ENCODE data around the gene SLC10A3. TPM values are rescaled to one million over a fixed set of nuclear protein-coding genes. Genes with fewer than 3 reads are reported as not detected.
A peak's percentile ranks its signal among the peaks of the same experiment; 100 is the strongest.

The SLC10A3 gene
- total RNA-seq, 1 donor from 2014 or later = 20.6 TPM

DNA sequence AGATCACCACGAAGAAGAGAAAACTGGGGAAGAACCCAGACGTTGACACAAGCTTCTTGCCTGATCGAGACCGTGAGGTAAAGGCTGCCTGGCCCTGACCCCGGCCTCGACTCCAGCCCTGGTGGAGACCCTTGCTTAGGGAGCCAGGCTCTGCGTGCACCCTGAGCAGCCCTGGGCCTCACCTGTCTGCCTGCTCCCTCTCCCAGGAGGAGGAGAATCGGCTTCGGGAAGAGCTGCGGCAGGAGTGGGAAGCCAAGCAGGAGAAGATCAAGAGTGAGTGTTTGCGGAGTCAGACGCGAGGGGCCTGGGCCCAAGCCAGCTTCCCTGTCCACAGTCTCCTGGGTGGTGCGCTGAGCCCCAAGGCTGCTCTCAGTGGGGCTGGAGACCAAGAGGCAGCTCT is 41.9 kb downstream of the SLC10A3 start:
- no peak for DNase-seq (ENCODE audit: extremely low spot score, unreplicated experiment)
- H3K27me3 Mint-ChIP-seq (ENCODE audit: unreplicated experiment) = no peaks in the 10 kb centered on the region
- H3K9me3 Mint-ChIP-seq (ENCODE audit: unreplicated experiment) = no peaks in the 10 kb centered on the region
- no peak overlapping the region for H3K4me3 Mint-ChIP-seq (ENCODE audit: unreplicated experiment)
- peaks cover 6% of the 10 kb centered on the region for H3K4me1 Mint-ChIP-seq (ENCODE audit: unreplicated experiment)
- TF ChIP-seq, protein P1, sequence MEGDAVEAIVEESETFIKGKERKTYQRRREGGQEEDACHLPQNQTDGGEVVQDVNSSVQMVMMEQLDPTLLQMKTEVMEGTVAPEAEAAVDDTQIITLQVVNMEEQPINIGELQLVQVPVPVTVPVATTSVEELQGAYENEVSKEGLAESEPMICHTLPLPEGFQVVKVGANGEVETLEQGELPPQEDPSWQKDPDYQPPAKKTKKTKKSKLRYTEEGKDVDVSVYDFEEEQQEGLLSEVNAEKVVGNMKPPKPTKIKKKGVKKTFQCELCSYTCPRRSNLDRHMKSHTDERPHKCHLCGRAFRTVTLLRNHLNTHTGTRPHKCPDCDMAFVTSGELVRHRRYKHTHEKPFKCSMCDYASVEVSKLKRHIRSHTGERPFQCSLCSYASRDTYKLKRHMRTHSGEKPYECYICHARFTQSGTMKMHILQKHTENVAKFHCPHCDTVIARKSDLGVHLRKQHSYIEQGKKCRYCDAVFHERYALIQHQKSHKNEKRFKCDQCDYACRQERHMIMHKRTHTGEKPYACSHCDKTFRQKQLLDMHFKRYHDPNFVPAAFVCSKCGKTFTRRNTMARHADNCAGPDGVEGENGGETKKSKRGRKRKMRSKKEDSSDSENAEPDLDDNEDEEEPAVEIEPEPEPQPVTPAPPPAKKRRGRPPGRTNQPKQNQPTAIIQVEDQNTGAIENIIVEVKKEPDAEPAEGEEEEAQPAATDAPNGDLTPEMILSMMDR (IDR thresholded peaks at IDR 0.05) = no peak
- peaks cover 13% of the 10 kb centered on the region for H3K36me3 Mint-ChIP-seq (ENCODE audit: unreplicated experiment)
- peak overlapping the region; percentile 34 for H3K27ac Mint-ChIP-seq (ENCODE audit: unreplicated experiment)

DNA sequence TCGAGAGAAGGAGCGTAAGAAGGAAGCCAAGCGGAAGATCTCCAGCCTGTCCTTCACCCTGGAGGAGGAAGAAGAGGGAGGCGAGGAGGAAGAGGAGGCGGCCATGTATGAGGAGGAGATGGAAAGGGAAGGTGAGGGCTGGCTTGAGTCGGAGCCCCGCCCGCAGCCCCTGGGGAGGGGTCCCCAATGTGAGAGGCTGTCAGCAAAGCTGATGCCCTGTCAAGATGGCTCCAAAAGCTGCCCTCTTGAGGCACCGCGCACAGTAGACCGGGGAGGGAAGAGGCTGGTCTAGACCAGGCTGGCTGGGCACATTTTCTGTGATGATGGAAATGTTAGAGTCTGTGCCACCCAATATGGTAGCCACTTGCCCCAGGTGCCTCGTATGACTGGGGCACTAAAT is 44.0 kb downstream of the SLC10A3 start:
- Mint-ChIP-seq H3K4me3 (ENCODE audit: unreplicated experiment) (no peak overlapping the region), H3K9me3 (ENCODE audit: unreplicated experiment) (no peaks in the 10 kb centered on the region), H3K36me3 (ENCODE audit: unreplicated experiment) (peaks cover 14% of the 10 kb centered on the region), H3K27ac (ENCODE audit: unreplicated experiment) (no peak overlapping the region), H3K27me3 (ENCODE audit: unreplicated experiment) (no peaks in the 10 kb centered on the region), H3K4me1 (ENCODE audit: unreplicated experiment) (peaks cover 8% of the 10 kb centered on the region)
- TF ChIP-seq, protein P1 (IDR thresholded peaks at IDR 0.05) = no peak
- DNase-seq (ENCODE audit: extremely low spot score, unreplicated experiment) = no peak

DNA sequence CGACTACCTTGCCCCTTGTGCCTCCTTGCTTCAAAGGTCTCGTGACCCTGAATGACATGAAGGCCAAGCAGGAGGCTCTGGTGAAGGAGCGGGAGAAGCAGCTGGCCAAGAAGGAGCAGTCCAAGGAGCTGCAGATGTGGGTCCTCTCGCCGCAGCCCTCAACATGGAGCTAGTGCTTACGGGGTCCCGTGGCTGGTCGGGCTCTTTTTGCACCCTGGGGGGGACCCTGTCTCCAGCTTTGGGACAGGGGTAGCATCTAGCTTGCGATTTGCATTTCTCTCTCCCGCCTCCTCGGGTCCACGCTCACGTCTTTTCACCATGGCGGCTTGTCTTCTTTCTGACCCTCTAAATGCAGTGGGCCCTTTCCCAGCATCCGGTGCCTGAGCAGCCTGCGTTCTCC is 44.7 kb downstream of the SLC10A3 start:
- no peaks in the 10 kb centered on the region for H3K27me3 Mint-ChIP-seq (ENCODE audit: unreplicated experiment)
- TF ChIP-seq, protein P1 (IDR thresholded peaks at IDR 0.05) = no peak
- H3K36me3 Mint-ChIP-seq (ENCODE audit: unreplicated experiment) = peaks cover 14% of the 10 kb centered on the region
- peak overlapping the region; percentile 48 for H3K4me3 Mint-ChIP-seq (ENCODE audit: unreplicated experiment)
- no peak for DNase-seq (ENCODE audit: extremely low spot score, unreplicated experiment)
- peaks cover 8% of the 10 kb centered on the region for H3K4me1 Mint-ChIP-seq (ENCODE audit: unreplicated experiment)
- H3K9me3 Mint-ChIP-seq (ENCODE audit: unreplicated experiment) = no peaks in the 10 kb centered on the region
- H3K27ac Mint-ChIP-seq (ENCODE audit: unreplicated experiment) = no peak overlapping the region

DNA sequence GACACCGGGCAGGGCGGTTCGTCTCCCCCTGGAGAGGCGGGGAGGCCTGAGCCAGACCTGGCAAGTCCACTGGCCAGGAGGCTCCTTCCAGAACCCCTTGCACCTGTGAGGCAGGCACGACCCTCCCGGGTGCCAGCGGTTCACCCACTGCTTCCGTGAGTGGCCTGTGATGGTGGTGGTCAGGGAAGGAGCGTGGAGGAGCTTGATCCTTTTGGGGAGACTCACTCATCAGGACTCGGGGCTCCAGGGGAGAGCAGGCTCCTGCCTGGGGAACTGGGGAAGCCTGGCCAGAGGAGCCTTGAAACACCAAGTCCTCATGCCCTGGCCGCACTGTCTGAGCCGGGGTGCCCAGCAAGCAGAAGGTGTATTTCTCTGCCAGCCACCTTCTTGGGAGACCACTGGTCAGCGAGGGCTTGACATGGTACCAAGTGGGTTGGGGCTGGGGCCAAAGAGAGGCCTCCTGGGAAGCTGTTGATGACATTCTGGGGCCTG is 45.6 kb downstream of the SLC10A3 start:
- Mint-ChIP-seq H3K27me3 (ENCODE audit: unreplicated experiment) (no peaks in the 10 kb centered on the region), H3K36me3 (ENCODE audit: unreplicated experiment) (peaks cover 12% of the 10 kb centered on the region), H3K9me3 (ENCODE audit: unreplicated experiment) (no peaks in the 10 kb centered on the region), H3K4me3 (ENCODE audit: unreplicated experiment) (peak overlapping the region; percentile 56), H3K27ac (ENCODE audit: unreplicated experiment) (no peak overlapping the region), H3K4me1 (ENCODE audit: unreplicated experiment) (peaks cover 8% of the 10 kb centered on the region)
- DNase-seq (ENCODE audit: extremely low spot score, unreplicated experiment) = no peak
- TF ChIP-seq, protein P1 (IDR thresholded peaks at IDR 0.05) = no peak

DNA sequence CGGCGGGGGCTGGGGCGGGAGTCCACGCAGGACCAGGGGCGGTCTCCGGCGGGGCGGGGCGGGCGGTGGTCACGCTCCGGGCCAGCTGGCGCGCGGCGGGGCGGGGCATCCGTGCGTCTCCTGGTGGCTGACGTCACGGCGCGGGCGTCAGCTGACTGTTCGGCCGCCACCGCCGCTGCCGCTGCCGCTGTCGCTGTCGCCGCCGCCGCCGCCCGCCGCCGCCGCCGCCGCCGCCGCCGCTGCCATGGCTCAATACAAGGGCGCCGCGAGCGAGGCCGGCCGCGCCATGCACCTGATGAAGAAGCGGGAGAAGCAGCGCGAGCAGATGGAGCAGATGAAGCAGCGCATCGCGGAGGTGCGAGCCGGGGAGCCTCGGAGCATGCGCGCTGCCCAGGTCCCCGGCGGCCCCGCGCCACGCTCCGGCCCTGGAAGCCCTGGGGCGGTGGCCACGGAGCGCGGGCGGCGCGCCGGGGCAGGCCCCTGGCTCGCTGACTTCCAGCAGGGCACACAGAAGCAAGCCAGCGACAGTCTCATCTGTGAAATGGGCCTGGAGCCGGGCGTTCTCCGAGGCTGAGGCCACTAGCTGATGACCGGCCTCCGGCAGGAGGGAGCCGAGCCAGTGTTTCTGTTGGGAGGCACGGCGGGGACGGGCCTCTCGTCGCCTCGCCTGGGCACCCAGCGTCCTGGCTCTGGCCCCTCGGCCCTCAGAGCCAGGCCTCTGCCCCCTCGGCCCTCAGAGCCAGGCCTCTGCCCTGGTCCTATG is 46.3 kb downstream of the SLC10A3 start, which contains the start of gene FAM50A:
Gene FAM50A, plus strand, starts transcription at position 150 of the 763 bp plus-strand sequence. Its CDS starts 95 bp downstream, at position 245.
- H3K27ac Mint-ChIP-seq (ENCODE audit: unreplicated experiment) = peak within 1 kb of the TSS; percentile 89
- TF ChIP-seq, protein P1 (IDR thresholded peaks at IDR 0.05) = no peak
- peak within 1 kb of the TSS; percentile 73 for H3K4me3 Mint-ChIP-seq (ENCODE audit: unreplicated experiment)
- H3K36me3 Mint-ChIP-seq (ENCODE audit: unreplicated experiment) = peaks cover 12% of the 10 kb centered on the region
- DNase-seq (ENCODE audit: extremely low spot score, unreplicated experiment) = no peak
- H3K27me3 Mint-ChIP-seq (ENCODE audit: unreplicated experiment) = no peaks in the 10 kb centered on the region
- H3K4me1 Mint-ChIP-seq (ENCODE audit: unreplicated experiment) = peaks cover 8% of the 10 kb centered on the region
- H3K9me3 Mint-ChIP-seq (ENCODE audit: unreplicated experiment) = no peaks in the 10 kb centered on the region

Measured in osteocyte (in vitro differentiated cells).